Ascending aorta (tissue), 2 donors: ENCODE measurements around the gene HJURP. TPM values are rescaled to one million over a fixed set of nuclear protein-coding genes. Genes with fewer than 3 reads are reported as not detected.
A peak's percentile ranks its signal among the peaks of the same experiment; 100 is the strongest.

ENCODE experiments used
- DNase-seq, 2 donors: peaks; one replicate each; pipeline ENCODE4 v3.0.0-alpha.2; 2019; ENCODE audit warnings: low spot score in 2 of 2
- H3K27ac ChIP-seq, 2 donors: fragments of 200-600 bp; sonication (generic); one replicate each; pipeline ENCODE4 v1.5.1; 2016 to 2017; ENCODE audit warnings: mild to moderate bottlenecking in 1 of 2
- H3K27me3 ChIP-seq: fragments of 200-600 bp; sonication (generic); one replicate; pipeline ENCODE4 v1.5.1; 2017
- H3K36me3 ChIP-seq, 2 donors: fragments of 200-600 bp; sonication (generic); one replicate each; pipeline ENCODE4 v1.5.1; 2016
- H3K4me1 ChIP-seq, 2 donors: fragments of 200-600 bp; sonication (generic); one replicate each; pipeline ENCODE4 v1.5.1; 2016 to 2017; ENCODE audit warnings: mild to moderate bottlenecking in 1 of 2
- H3K4me3 ChIP-seq, 2 donors: fragments of 200-600 bp; sonication (generic); one replicate each; pipeline ENCODE4 v1.5.1; 2016 to 2017; ENCODE audit warnings: mild to moderate bottlenecking in 1 of 2
- H3K9me3 ChIP-seq, 2 donors: fragments of 200-600 bp; sonication (generic); one replicate each; pipeline ENCODE4 v1.5.1; 2016
- CTCF ChIP-seq, 3 experiments: fragments of 200-600 bp in 2 of 3; fragments of 450-650 bp in 1 of 3; sonication (generic) in 2 of 3; IDR thresholded peaks; one replicate each; pipeline ENCODE4 v1.5.1; 2016 to 2019; ENCODE audit warnings: antibody characterized with exemption in 3 of 3, mild to moderate bottlenecking in 1 of 3, moderate library complexity in 1 of 3
- intact Hi-C: fragments of 100-400 bp; cut with DNase I; formaldehyde crosslinking; loops from one replicate; pipeline ENCODE4 v1.15.1; 2023
- total RNA-seq: library from RNA; depleted of rRNA; stranded (reverse); fragments of >200 nt; gene quantifications from one replicate; pipeline ENCODE4 v1.1.0, GENCODE V29; 2016

Gene HJURP
- total RNA-seq, 1 donor from 2014 or later = not detected

GRCh38 chr2:233853883-233854240 lies 473 bp downstream of the HJURP start:
- H3K9me3 ChIP-seq = no peaks in the 10 kb centered on the region
- intact Hi-C loops = no loop called here
- peaks cover 0 to 7% of the 10 kb centered on the region in 2 donors for H3K4me1 ChIP-seq
- H3K4me3 ChIP-seq = peak overlapping the region; percentile 62 to 72
- H3K27me3 ChIP-seq = no peaks in the 10 kb centered on the region
- no peak overlapping the region for H3K27ac ChIP-seq
- DNase-seq = no peak
- H3K36me3 ChIP-seq = no peaks in the 10 kb centered on the region
- no peak for TF ChIP-seq CTCF (IDR thresholded peaks at IDR 0.05)

- Histone ChIP-seq H3K9me3 (no peaks in the 10 kb centered on the region), H3K4me3 (peak overlapping the region in 1 of 2 donors; percentile 72), H3K4me1 (peaks cover 0 to 7% of the 10 kb centered on the region in 2 donors), H3K27ac (no peak overlapping the region), H3K27me3 (no peaks in the 10 kb centered on the region), H3K36me3 (no peaks in the 10 kb centered on the region)
- TF ChIP-seq CTCF (IDR thresholded peaks at IDR 0.05) = no peak
- intact Hi-C loops = no loop called here
- no peak for DNase-seq
Measured at GRCh38 chr2:233853353-233853752, 982 bp downstream of the HJURP start.

GRCh38 chr2:233852056-233852455 lies 2.3 kb downstream of the HJURP start:
- Histone ChIP-seq H3K36me3 (no peaks in the 10 kb centered on the region), H3K9me3 (no peaks in the 10 kb centered on the region), H3K27me3 (no peaks in the 10 kb centered on the region), H3K4me1 (peaks cover 0 to 7% of the 10 kb centered on the region in 2 donors), H3K27ac (no peak overlapping the region), H3K4me3 (no peak overlapping the region)
- no peak for DNase-seq
- TF ChIP-seq CTCF (IDR thresholded peaks at IDR 0.05) = no peak
- intact Hi-C loops = no loop called here

GRCh38 chr2:233851169-233851568 lies 3.2 kb downstream of the HJURP start:
- no peak for DNase-seq
- H3K27me3 ChIP-seq = no peaks in the 10 kb centered on the region
- intact Hi-C loops = no loop called here
- H3K9me3 ChIP-seq = no peaks in the 10 kb centered on the region
- no peak for TF ChIP-seq CTCF (IDR thresholded peaks at IDR 0.05)
- no peak overlapping the region for H3K4me3 ChIP-seq
- peaks cover 0 to 7% of the 10 kb centered on the region in 2 donors for H3K4me1 ChIP-seq
- H3K36me3 ChIP-seq = no peaks in the 10 kb centered on the region
- H3K27ac ChIP-seq = no peak overlapping the region

GRCh38 chr2:233850745-233851144 lies 3.6 kb downstream of the HJURP start:
- peaks cover 0 to 7% of the 10 kb centered on the region in 2 donors for H3K4me1 ChIP-seq
- no peaks in the 10 kb centered on the region for H3K9me3 ChIP-seq
- H3K27ac ChIP-seq = no peak overlapping the region
- H3K4me3 ChIP-seq = no peak overlapping the region
- H3K36me3 ChIP-seq = no peaks in the 10 kb centered on the region
- intact Hi-C loops = no loop called here
- H3K27me3 ChIP-seq = no peaks in the 10 kb centered on the region
- TF ChIP-seq CTCF (IDR thresholded peaks at IDR 0.05) = no peak
- no peak for DNase-seq

- no peaks in the 10 kb centered on the region for H3K27me3 ChIP-seq
- no peak overlapping the region for H3K4me3 ChIP-seq
- H3K9me3 ChIP-seq = no peaks in the 10 kb centered on the region
- H3K27ac ChIP-seq = no peak overlapping the region
- intact Hi-C loops = no loop called here
- no peaks in the 10 kb centered on the region for H3K36me3 ChIP-seq
- no peak for TF ChIP-seq CTCF (IDR thresholded peaks at IDR 0.05)
- H3K4me1 ChIP-seq = peaks cover 0 to 7% of the 10 kb centered on the region in 2 donors
- no peak for DNase-seq
Measured at GRCh38 chr2:233849607-233850271, 4.6 kb downstream of the HJURP start.
